Dermis lymphatic vessel endothelial cell (primary cell): Measurements from ENCODE around the gene RXRA. TPM values are rescaled to one million over a fixed set of nuclear protein-coding genes. Genes with fewer than 3 reads are reported as not detected.

Experiments used
- total RNA-seq: library from RNA; depleted of rRNA; stranded (reverse); fragments of >200 nt; gene quantifications from 2 replicates; pipeline ENCODE4 v1.2.1, GENCODE V29; 2014

Gene RXRA
- total RNA-seq = 16.9 and 21.7 TPM in 2 replicates

GRCh38 chr9:134325813-134326723 is at the start of gene RXRA:
RXRA (plus strand) TSS chr9:134326455; CDS start chr9:134326632, 177 bp downstream.

Other genes starting within 250 kb of the RXRA start
- gene WDR5, start 190.4 kb upstream of the RXRA start, total RNA-seq = 14.1 and 17.8 TPM in 2 replicates
- not detected in 2 replicates for gene RNU6ATAC, start 161.9 kb upstream of the RXRA start, total RNA-seq